ENCODE measurements around the gene TTLL12. TPM values are rescaled to one million over a fixed set of nuclear protein-coding genes. Genes with fewer than 3 reads are reported as not detected.

The TTLL12 gene
- total RNA-seq, 1 donor from 2014 or later: 40.9 TPM

- no peaks in the 10 kb centered on the region for H3K36me3 Mint-ChIP-seq (ENCODE audit: insufficient read depth)
- no peak for DNase-seq (ENCODE audit: low spot score, unreplicated experiment)
- H3K27ac Mint-ChIP-seq: no peak overlapping the region
- peaks cover 10% of the 10 kb centered on the region for H3K27me3 Mint-ChIP-seq
- peaks cover 2% of the 10 kb centered on the region for H3K4me1 Mint-ChIP-seq (ENCODE audit: low read depth)
- no peaks in the 10 kb centered on the region for H3K9me3 Mint-ChIP-seq (ENCODE audit: low read depth)
- no peak overlapping the region for H3K4me3 Mint-ChIP-seq (ENCODE audit: low read depth)
- no peak for TF ChIP-seq CTCF (IDR thresholded peaks at IDR 0.05; ENCODE audit: unreplicated experiment)
Measured at GRCh38 chr22:43155789-43156188, 31.1 kb downstream of the TTLL12 start.

GRCh38 chr22:43154887-43155536 lies 31.9 kb downstream of the TTLL12 start:
- peaks cover 16% of the 10 kb centered on the region for H3K27me3 Mint-ChIP-seq
- peaks cover 2% of the 10 kb centered on the region for H3K4me1 Mint-ChIP-seq (ENCODE audit: low read depth)
- H3K9me3 Mint-ChIP-seq (ENCODE audit: low read depth): no peaks in the 10 kb centered on the region
- H3K27ac Mint-ChIP-seq: no peak overlapping the region
- DNase-seq (ENCODE audit: low spot score, unreplicated experiment): no peak
- TF ChIP-seq CTCF (IDR thresholded peaks at IDR 0.05; ENCODE audit: unreplicated experiment): no peak
- H3K36me3 Mint-ChIP-seq (ENCODE audit: insufficient read depth): no peaks in the 10 kb centered on the region
- H3K4me3 Mint-ChIP-seq (ENCODE audit: low read depth): no peak overlapping the region

GRCh38 chr22:43153899-43154298 lies 33.0 kb downstream of the TTLL12 start:
- no peak for TF ChIP-seq CTCF (IDR thresholded peaks at IDR 0.05; ENCODE audit: unreplicated experiment)
- H3K9me3 Mint-ChIP-seq (ENCODE audit: low read depth): no peaks in the 10 kb centered on the region

GRCh38 chr22:43152357-43153071 lies 34.4 kb downstream of the TTLL12 start:
- Mint-ChIP-seq H3K4me1 (ENCODE audit: low read depth) (peaks cover 2% of the 10 kb centered on the region), H3K9me3 (ENCODE audit: low read depth) (no peaks in the 10 kb centered on the region), H3K36me3 (ENCODE audit: insufficient read depth) (no peaks in the 10 kb centered on the region), H3K4me3 (ENCODE audit: low read depth) (no peak overlapping the region), H3K27me3 (peaks cover 23% of the 10 kb centered on the region), H3K27ac (no peak overlapping the region)
- TF ChIP-seq CTCF (IDR thresholded peaks at IDR 0.05; ENCODE audit: unreplicated experiment): no peak
- DNase-seq (ENCODE audit: low spot score, unreplicated experiment): no peak

More at GRCh38 chr22:43153899-43154298, 33.0 kb downstream of the TTLL12 start:
- DNase-seq (ENCODE audit: low spot score, unreplicated experiment): no peak
- Mint-ChIP-seq H3K27me3 (peaks cover 16% of the 10 kb centered on the region), H3K36me3 (ENCODE audit: insufficient read depth) (no peaks in the 10 kb centered on the region), H3K27ac (no peak overlapping the region), H3K4me1 (ENCODE audit: low read depth) (peaks cover 2% of the 10 kb centered on the region), H3K4me3 (ENCODE audit: low read depth) (no peak overlapping the region)

- Mint-ChIP-seq H3K36me3 (ENCODE audit: insufficient read depth) (no peaks in the 10 kb centered on the region), H3K9me3 (ENCODE audit: low read depth) (no peaks in the 10 kb centered on the region), H3K4me3 (ENCODE audit: low read depth) (no peak overlapping the region), H3K27ac (no peak overlapping the region), H3K4me1 (ENCODE audit: low read depth) (peaks cover 2% of the 10 kb centered on the region), H3K27me3 (peaks cover 27% of the 10 kb centered on the region)
- no peak for TF ChIP-seq CTCF (IDR thresholded peaks at IDR 0.05; ENCODE audit: unreplicated experiment)
- no peak for DNase-seq (ENCODE audit: low spot score, unreplicated experiment)
Measured at GRCh38 chr22:43152003-43152356, 35.0 kb downstream of the TTLL12 start.
